Lung microvascular endothelial cell (primary cell): ENCODE results near the gene TMEM205. TPM values are rescaled to one million over a fixed set of nuclear protein-coding genes. Genes with fewer than 3 reads are reported as not detected.
A peak's percentile ranks its signal among the peaks of the same experiment; 100 is the strongest.
"Not testable (repeated sequence)": the region's sequence is repeated elsewhere in the genome, so short reads cannot be mapped to it uniquely, and the experiment has no call there.

Experiments used
- DNase-seq, 2 donors: peaks; one replicate each; pipeline versions ENCODE4 v3.0.0 to v3.0.0-alpha.2; 2010; ENCODE audit warnings: low read depth in 2 of 2
- total RNA-seq: library from RNA; depleted of rRNA; stranded (reverse); fragments of >200 nt; gene quantifications from 2 replicates; pipeline ENCODE4 v1.2.1, GENCODE V29; 2014

TMEM205 gene
- total RNA-seq: 83.7 and 105 TPM in 2 replicates

- peak; percentile 99 for DNase-seq
These were observed at the start of gene TMEM205, which contains the start of gene CCDC159 for GRCh38 chr19:11346104-11346940. TMEM205 (minus strand) TSS chr19:11346268; CDS start chr19:11345619, 649 bp downstream. CCDC159 (plus strand) TSS chr19:11346519; CDS start chr19:11346607, 88 bp downstream.

DNA sequence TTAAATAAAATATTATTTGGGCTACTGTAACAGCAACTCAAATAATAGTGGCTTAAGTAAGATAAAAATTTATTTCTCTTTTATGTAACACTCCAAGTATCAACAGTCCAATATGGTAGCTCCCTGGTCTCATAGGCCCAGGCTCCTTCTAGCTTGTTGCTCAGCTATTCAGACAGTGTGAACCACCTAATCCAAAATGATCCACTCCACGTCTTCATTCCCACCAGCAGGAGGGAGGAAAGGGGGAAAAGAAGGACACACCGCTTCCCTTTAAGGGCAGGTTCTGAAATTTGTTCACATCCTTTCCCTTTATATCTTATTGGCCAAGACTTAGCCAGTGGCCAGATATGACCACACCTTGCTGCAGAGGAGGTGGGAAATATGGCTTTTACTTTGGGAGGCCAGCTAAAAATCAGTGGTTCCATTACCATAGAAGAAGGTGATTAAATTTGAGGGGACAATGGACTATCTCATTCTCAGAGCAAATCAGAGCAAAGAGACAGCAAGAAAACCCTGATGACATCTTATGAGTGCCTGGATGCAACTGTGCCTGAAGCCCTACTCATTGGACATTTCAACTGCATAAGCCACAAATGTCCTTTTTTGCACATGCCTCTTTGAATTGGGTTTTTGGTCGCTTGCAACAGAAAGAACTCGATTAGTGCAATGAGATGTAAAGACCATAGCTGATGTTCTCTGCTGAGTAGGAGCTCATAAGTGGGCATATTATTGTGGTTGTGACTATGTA, 45.0 kb upstream of the TMEM205 start:
- DNase-seq: no peak

GRCh38 chr19:11390359-11390758, 44.3 kb upstream of the TMEM205 start:
- DNase-seq: no peak

DNA sequence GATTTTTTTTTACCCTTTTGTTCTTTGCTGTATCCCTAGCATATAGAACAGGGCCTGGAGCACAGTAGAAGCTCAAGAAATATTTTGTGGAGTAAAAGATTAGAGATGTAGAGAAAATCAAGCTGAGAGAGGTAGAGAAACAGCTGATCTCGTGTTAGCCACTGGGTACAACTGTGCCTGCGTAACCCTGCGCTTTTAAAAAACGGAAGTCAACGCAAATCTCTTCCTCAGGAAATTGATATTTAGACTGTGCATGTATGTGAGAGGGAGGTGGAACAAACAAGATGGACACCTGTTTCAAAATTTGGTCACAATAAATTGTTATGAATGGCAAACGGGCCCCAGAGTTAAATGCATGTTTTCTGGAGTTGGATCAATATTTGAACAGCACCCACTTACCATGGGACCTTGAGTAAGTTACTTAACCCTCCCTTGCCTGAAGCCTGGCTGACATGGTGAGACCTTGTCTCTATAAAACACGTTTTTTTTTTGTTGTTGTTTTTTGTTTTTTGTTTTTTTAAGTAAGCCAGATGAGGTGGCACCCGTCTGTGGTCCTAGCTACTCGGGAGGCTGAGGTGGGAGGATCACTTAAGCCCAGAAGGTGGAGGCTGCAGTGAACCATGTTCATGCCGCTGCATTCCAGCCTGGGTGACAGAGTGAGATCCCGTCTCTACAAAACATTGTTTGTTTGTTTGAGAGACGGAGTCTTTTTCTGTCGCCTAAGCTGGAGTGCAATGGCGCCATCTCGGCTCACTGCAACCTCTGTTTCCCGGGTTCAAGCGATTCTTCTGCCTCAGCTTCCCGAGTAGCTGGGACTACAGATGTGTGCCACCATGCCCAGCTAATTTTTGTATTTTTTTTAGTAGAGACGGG, 41.3 kb upstream of the TMEM205 start:
- peak; percentile 18 to 24 for DNase-seq

DNA sequence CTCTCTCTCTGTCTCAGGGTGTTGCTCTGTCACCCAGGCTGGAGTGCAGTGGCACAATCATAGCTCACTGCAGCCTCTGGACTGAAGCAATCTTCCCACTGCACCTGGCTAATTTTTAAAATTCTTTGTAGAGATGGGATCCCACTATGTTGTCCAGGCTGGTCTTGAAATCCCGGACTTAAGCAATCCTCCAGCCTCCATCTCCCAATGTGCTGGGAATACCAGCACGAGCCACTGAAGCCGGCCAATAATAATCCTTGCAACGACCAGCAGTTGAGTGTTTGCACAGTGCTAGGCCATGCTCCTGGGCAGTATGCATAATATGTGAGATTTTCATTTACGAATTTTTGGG, 38.7 kb upstream of the TMEM205 start:
- no peak for DNase-seq

GRCh38 chr19:11383706-11384048, 37.6 kb upstream of the TMEM205 start:
- no peak for DNase-seq

GRCh38 chr19:11382898-11383705, 37.0 kb upstream of the TMEM205 start:
- peak; percentile 35 to 50 for DNase-seq

- peak; percentile 94 for DNase-seq
These were observed 34.8 kb upstream of the TMEM205 start for GRCh38 chr19:11380653-11381537.

DNA sequence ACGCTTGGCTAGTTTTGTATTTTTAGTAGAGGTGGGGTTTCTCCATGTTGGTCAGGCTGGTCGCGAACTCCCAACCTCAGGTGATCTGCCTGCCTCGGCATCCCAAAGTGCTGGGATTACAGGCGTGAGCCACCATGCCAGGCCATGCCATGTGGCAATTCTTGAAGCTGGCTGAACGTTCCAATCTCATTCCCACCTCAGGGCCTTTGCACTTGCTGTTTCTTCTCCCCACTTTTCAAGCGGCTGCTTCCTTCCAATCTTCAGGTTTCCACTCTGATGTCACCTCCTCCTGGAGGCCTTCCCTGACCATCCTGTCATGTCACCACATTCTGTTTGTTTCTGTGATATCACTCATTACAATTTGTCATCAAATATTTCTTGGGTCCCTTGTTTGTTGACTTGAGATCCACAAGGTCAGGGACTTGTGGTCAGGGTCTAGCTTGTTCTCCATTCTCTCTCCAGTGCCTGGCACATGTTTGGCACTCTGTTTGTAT, 33.8 kb upstream of the TMEM205 start:
- DNase-seq: no peak

DNA sequence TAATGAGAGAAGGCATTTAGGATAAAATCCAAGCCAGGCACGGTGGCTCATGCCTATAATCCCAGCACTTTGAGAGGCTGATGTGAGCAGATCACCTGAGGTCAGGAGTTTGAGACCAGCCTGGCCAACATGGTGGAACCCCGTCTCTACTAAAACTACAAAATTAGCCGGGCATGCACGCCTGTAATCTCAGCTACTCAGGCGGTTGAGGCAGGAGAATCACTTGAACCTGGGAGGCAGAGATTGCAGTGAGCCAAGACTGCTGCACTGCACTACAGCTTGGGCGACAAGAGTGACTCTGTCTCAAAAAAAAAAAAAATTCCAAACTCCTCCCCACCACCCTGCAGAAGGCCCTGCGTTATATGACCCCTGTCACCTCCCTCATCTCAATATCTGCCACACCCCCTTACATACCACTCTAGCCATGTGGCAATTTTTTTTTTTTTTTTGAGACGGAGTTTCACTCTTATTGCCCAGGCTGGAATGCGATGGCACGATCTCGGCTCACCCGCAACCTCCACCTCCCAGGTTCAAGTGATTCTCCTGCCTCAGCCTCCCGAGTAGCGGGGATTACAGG, 33.3 kb upstream of the TMEM205 start:
- not testable (repeated sequence) for DNase-seq

- DNase-seq: peak; percentile 71 to 79
These were observed 32.5 kb upstream of the TMEM205 start for GRCh38 chr19:11378319-11379189.

- no peak for DNase-seq
These were observed 31.7 kb upstream of the TMEM205 start for GRCh38 chr19:11377756-11378155.

- peak; percentile 46 to 65 for DNase-seq
These were observed 31.2 kb upstream of the TMEM205 start for GRCh38 chr19:11377237-11377636.

- DNase-seq: peak; percentile 41 to 78
These were observed 29.3 kb upstream of the TMEM205 start for GRCh38 chr19:11375143-11375948.

GRCh38 chr19:11374433-11375142, 28.5 kb upstream of the TMEM205 start, which contains the start of gene SWSAP1:
SWSAP1 (plus strand) TSS chr19:11374666; CDS start chr19:11374681, 15 bp downstream.
- DNase-seq: peak; percentile 100

DNA sequence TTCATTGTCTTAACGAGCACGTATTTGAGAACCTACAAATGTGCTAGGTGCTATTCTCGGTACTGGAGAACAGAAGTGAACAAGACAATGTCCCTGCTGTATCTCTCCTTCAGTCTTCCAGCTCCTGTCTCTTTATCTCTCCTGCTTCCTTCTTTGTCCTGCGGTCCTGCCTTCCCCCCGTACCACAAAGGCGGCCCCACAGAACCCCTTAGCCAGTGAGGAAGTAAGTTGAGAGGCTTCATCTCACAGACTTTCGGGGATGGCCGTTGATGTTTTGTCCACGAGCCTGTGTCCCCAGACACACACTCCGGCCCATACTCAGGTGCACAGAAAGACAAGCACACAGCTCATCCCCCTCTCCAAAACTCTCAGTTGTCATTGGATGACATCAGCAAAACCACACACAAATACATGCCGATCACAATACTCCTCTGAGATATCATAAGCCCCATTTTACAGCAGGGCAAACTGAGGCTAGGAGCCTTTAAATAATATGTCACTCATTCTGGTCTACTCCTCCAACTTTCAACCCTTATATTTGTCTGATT, 27.9 kb upstream of the TMEM205 start:
- no peak for DNase-seq
